Lower leg skin (tissue), 3 donors: ENCODE data around the gene SRP9.

Experiments
- CTCF ChIP-seq, 3 donors: fragments of 450-650 bp; IDR thresholded peaks; one replicate each; pipeline ENCODE4 v1.5.1; 2016; ENCODE audit warnings: antibody characterized with exemption in 3 of 3, mild to moderate bottlenecking in 3 of 3, moderate library complexity in 2 of 3
- POLR2A ChIP-seq, 2 donors: fragments of 450-650 bp; IDR thresholded peaks; one replicate each; pipeline ENCODE4 v1.6.1; 2016 to 2017; ENCODE audit warnings: antibody characterized with exemption in 2 of 2, mild to moderate bottlenecking in 1 of 2, moderate library complexity in 1 of 2

- TF ChIP-seq CTCF (IDR thresholded peaks at IDR 0.05), result no peak
- TF ChIP-seq POLR2A (IDR thresholded peaks at IDR 0.05), result no peak
Measured at GRCh38 chr1:225731491-225731890, 46.1 kb upstream of the SRP9 start.
